WTC11 (cell line): ENCODE results near the gene OTOGL.

Experiments
- CTCF ChIP-seq: fragments of 200-600 bp; IDR thresholded peaks from 2 replicates; pipeline ENCODE4 v1.8.0; 2022; ENCODE audit warnings: antibody characterized with exemption
- ETV6 ChIP-seq: sonication (generic); formaldehyde crosslinking; IDR thresholded peaks from 2 replicates; pipeline ENCODE4 v1.8.1; 2022; ENCODE audit warnings: mild to moderate bottlenecking, missing genetic modification reagents
- IRF1 ChIP-seq: sonication (generic); formaldehyde crosslinking; IDR thresholded peaks from 2 replicates; pipeline ENCODE4 v1.8.0; 2023; ENCODE audit warnings: missing genetic modification reagents
- NFE2L1 ChIP-seq: sonication (generic); formaldehyde crosslinking; IDR thresholded peaks from 2 replicates; pipeline ENCODE4 v1.8.1; 2023; ENCODE audit warnings: missing genetic modification reagents
- PRRX2 ChIP-seq: fragments of 250-450 bp; sonication (Bioruptor Pico); IDR thresholded peaks from 2 replicates; pipeline ENCODE4 v1.8.0; 2021; ENCODE audit warnings: mild to moderate bottlenecking
- TF ChIP-seq, protein P1 (sequence below): sonication (generic); formaldehyde crosslinking; IDR thresholded peaks from 2 replicates; pipeline ENCODE4 v1.8.1; 2023; ENCODE audit warnings: mild to moderate bottlenecking, missing genetic modification reagents
- TF ChIP-seq, protein P2 (sequence below): sonication (generic); formaldehyde crosslinking; IDR thresholded peaks from 2 replicates; pipeline ENCODE4 v1.8.1; 2023; ENCODE audit warnings: mild to moderate bottlenecking, missing genetic modification reagents, moderate library complexity

GRCh38 chr12:80166751-80167150 is 67.4 kb downstream of the OTOGL start:
- TF ChIP-seq CTCF (no peak), PRRX2 (CRISPR knock-in tag) (no peak), ETV6 (CRISPR knock-in tag) (no peak), NFE2L1 (CRISPR knock-in tag) (no peak), IRF1 (CRISPR knock-in tag) (no peak)
- TF ChIP-seq, protein P1, sequence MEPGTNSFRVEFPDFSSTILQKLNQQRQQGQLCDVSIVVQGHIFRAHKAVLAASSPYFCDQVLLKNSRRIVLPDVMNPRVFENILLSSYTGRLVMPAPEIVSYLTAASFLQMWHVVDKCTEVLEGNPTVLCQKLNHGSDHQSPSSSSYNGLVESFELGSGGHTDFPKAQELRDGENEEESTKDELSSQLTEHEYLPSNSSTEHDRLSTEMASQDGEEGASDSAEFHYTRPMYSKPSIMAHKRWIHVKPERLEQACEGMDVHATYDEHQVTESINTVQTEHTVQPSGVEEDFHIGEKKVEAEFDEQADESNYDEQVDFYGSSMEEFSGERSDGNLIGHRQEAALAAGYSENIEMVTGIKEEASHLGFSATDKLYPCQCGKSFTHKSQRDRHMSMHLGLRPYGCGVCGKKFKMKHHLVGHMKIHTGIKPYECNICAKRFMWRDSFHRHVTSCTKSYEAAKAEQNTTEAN (CRISPR knock-in tag), result no peak
- TF ChIP-seq, protein P2, sequence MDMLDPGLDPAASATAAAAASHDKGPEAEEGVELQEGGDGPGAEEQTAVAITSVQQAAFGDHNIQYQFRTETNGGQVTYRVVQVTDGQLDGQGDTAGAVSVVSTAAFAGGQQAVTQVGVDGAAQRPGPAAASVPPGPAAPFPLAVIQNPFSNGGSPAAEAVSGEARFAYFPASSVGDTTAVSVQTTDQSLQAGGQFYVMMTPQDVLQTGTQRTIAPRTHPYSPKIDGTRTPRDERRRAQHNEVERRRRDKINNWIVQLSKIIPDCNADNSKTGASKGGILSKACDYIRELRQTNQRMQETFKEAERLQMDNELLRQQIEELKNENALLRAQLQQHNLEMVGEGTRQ, result no peak
